GM18498 (cell line): Measurements from ENCODE around the gene METTL17.

Experiments
- ATAC-seq: cut with Tn5 transposase; IDR thresholded peaks from one replicate; pipeline ENCODE4 v1.9.1; 2021; ENCODE audit warnings: mild to moderate bottlenecking, moderate library complexity; ENCODE audit not compliant: unreplicated experiment

The METTL17 gene

DNA sequence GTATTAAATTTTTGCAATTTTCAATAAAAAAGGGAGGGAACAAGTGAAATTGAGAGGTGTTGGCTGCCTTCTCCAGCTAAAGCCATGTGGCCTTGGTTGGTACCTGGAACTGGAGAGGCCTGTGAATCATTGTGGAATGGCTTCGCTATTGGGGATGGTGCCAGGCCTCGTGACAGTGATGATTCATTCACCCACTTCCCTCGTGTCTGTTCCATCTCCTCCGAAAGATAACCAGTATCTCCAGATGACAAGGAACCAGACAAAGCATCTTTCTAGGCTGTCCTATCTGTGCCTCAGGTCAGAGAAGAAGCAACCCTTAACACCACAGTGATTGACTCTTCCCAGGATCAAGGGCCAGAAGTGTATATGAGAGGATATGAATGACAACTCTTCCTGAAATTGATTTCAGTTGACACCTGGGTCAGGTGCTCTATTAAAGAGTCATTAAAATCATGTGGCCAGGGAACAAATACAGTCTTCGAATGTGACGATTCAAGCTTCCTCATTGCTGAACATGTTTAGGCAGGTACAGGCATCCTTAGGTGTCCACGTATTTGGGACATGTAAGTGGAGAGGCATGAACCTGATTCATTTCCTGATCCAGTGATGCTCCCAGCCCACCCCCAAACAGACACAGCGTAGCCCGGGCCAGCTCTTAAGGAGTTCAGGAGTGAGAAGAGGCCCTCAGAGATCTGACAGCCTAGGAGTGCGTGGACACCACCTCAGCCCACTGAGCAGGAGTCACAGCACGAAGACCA is 52.1 kb downstream of the METTL17 start, which contains the start of gene RNASE7:
RNASE7 (plus strand) TSS at position 687 of the 758 bp plus-strand sequence. CDS start 631 bp downstream, outside the sequence.
- ATAC-seq = no peak

DNA sequence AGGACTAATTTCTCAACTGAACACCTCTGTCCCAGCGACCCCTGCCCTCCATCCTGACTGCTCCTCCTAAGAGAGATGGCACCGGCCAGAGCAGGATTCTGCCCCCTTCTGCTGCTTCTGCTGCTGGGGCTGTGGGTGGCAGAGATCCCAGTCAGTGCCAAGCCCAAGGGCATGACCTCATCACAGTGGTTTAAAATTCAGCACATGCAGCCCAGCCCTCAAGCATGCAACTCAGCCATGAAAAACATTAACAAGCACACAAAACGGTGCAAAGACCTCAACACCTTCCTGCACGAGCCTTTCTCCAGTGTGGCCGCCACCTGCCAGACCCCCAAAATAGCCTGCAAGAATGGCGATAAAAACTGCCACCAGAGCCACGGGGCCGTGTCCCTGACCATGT is 53.1 kb downstream of the METTL17 start:
- no peak for ATAC-seq

DNA sequence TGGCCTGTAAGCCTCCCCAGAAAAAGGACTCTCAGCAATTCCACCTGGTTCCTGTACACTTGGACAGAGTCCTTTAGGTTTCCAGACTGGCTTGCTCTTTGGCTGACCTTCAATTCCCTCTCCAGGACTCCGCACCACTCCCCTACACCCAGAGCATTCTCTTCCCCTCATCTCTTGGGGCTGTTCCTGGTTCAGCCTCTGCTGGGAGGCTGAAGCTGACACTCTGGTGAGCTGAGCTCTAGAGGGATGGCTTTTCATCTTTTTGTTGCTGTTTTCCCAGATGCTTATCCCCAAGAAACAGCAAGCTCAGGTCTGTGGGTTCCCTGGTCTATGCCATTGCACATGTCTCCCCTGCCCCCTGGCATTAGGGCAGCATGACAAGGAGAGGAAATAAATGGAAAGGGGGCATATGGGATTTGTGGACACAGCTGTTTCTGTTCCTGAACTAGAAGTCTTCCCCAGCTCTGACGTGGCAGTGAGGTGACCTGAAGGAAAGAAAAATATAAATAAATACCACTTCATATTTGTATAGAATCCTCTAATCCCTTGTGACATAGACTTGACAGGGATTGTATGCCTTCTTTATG is 53.7 kb downstream of the METTL17 start:
- no peak for ATAC-seq

DNA sequence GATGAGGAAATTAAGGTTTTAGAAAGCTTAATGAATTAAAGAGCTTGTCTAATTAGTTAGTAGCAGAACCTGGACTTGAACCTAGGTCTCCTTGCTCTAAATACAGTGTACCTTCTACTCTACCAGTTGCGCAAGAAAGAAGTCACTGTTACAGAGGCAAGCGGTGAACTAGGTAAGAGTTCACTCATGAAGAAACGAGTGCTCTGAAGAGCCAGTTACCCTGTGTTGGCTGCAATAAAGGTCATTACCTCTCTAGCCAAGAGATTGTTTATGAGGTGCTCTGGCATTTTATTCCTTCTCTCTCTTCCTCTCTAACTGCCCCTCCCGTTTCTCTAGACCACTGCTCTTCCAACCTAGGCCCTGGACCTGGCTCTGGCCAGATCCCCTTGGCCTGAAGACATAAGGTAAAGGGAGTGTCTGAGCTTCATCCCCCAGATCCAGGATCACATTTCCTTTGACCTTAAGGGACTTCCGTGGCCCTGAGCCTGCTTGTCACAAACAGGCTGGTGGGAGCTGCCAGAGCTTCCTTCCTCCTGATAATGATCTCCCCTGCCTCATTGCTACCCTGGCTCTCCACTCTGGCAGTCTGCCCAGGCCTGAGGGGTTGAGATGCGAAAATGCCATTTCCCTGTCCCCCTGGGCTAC is 54.3 kb downstream of the METTL17 start:
- no peak for ATAC-seq
